ENCODE results near the gene PTPRN. TPM values are rescaled to one million over a fixed set of nuclear protein-coding genes. Genes with fewer than 3 reads are reported as not detected.

PTPRN gene
- total and polyA plus RNA-seq, 10 of the 15 experiments (the other 5 are each of a cell fraction or from before 2014, with no cell fraction given), result 0.28 to 0.69 TPM; not detected in 8

DNA sequence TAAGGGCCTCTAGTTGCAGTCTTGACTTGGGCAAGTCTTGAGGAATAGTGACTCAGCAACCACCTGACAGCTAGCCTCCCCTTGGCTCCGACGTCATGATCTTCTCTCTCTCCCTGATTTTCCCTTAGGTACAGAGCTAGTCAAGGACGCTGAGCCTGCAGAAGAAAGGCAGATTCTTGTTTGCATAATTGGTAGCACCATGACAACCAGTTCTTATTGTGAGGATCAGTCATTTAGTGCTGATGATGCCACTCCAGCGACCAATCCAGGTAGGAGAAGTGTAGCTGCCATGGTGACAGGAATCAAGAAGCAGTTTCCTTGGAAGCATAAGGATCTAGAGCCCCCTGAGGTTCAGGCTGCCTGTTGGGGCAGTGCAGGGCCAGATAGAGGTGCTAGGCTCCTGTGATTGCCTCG lies 26.2 kb upstream of the PTPRN start (continued):
- TF ChIP-seq CEBPB (IDR thresholded peaks at IDR 0.05; ENCODE audit: borderline replicate concordance in 1 of 2, low read depth in 2 of 2, low read length in 2 of 2), result no peak

DNA sequence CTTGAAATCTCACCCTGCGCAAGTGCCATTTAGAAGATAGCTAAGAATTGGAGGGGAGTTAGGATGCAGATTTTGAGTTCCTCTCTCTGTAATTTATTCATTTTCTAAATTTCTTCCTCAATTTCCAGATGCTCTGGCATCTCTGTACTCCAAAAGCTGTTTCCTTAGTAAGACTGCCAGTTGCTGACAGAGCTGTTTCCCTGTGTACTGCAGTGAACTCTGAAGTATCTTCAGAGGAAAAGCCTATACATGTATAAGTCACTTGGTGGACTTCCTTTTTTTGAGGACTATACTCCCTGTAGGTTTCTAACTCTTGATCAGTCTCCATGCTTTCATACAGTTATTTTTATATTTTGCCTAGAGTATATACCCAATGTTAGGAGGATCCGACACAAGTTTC lies 24.9 kb upstream of the PTPRN start:
- Histone ChIP-seq H3K79me2 (ENCODE audit: control insufficient read depth, insufficient read depth, low read length) (no peaks in the 10 kb centered on the region), H3K27me3 (replicated peaks in 1 of 2; ENCODE audit: control insufficient read depth in 2 of 2, insufficient read depth in 2 of 2, low read length in 1 of 2) (peaks cover 0 to 5% of the 10 kb centered on the region in 2 experiments; a peak in 2 of 4 replicates), H3K36me3 (ENCODE audit: control insufficient read depth in 2 of 2, insufficient read depth in 2 of 2, low read length in 1 of 2) (no peaks in the 10 kb centered on the region), H3K9me3 (replicated peaks; ENCODE audit: control insufficient read depth, insufficient read depth, low read length) (peaks cover 2% of the 10 kb centered on the region; the same call in 1 of the 3 replicates), H3K4me1 (ENCODE audit: control insufficient read depth, insufficient read depth, low read length) (no peaks in the 10 kb centered on the region), H2AFZ (ENCODE audit: control insufficient read depth, low read depth, low read length) (no peak overlapping the region), H3K27ac (ENCODE audit: control insufficient read depth, insufficient read depth) (no peak overlapping the region), H3K4me2 (ENCODE audit: control insufficient read depth, insufficient read depth) (no peak overlapping the region), H3K4me3 (no peak overlapping the region), H4K20me1 (ENCODE audit: control insufficient read depth, insufficient read depth) (no peaks in the 10 kb centered on the region), H3K9ac (ENCODE audit: control insufficient read depth, insufficient read depth, low read length) (no peak overlapping the region)
- ChIA-PET CTCF (interaction anchor here (0.8 to 1.5 kb wide), 2 partner anchors 11 to 18 kb away, joined by 3 read pairs; no protein-coding TSS in a partner anchor), POLR2A (no interaction called here), SMC1A (ENCODE audit: uncharacterized antibody, unreplicated experiment) (no interaction called here), RAD21 (ENCODE audit: unreplicated experiment) (no interaction called here)
- intact Hi-C loops (cut with micrococcal nuclease; ENCODE audit: unreplicated experiment) (no loop called here), in situ Hi-C loops (cut with MboI) (no loop called here)
- no TSS peak for BruUV-seq (replicated peaks)
- ATAC-seq, result no peak
- WGBS (ENCODE audit: insufficient coverage, insufficient replicate concordance, low lambda C conversion rate, missing lambda C conversion rate), result 50% methylated on average over 2 of the region's 2 CpGs
- TF ChIP-seq NFYB (IDR thresholded peaks at IDR 0.05; ENCODE audit: insufficient read depth, low read depth, low read length), result no peak
- TF ChIP-seq ASH2L (IDR thresholded peaks at IDR 0.05; ENCODE audit: borderline replicate concordance, low read depth), result no peak
- TF ChIP-seq YY1 (IDR thresholded peaks at IDR 0.05; ENCODE audit: low read depth, low read length), result no peak
- no peak for TF ChIP-seq MEF2A (IDR thresholded peaks at IDR 0.05; ENCODE audit: insufficient read depth, low read depth, low read length)
- TF ChIP-seq, protein P1, sequence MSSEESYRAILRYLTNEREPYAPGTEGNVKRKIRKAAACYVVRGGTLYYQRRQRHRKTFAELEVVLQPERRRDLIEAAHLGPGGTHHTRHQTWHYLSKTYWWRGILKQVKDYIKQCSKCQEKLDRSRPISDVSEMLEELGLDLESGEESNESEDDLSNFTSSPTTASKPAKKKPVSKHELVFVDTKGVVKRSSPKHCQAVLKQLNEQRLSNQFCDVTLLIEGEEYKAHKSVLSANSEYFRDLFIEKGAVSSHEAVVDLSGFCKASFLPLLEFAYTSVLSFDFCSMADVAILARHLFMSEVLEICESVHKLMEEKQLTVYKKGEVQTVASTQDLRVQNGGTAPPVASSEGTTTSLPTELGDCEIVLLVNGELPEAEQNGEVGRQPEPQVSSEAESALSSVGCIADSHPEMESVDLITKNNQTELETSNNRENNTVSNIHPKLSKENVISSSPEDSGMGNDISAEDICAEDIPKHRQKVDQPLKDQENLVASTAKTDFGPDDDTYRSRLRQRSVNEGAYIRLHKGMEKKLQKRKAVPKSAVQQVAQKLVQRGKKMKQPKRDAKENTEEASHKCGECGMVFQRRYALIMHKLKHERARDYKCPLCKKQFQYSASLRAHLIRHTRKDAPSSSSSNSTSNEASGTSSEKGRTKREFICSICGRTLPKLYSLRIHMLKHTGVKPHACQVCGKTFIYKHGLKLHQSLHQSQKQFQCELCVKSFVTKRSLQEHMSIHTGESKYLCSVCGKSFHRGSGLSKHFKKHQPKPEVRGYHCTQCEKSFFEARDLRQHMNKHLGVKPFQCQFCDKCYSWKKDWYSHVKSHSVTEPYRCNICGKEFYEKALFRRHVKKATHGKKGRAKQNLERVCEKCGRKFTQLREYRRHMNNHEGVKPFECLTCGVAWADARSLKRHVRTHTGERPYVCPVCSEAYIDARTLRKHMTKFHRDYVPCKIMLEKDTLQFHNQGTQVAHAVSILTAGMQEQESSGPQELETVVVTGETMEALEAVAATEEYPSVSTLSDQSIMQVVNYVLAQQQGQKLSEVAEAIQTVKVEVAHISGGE (CRISPR knock-in tag; IDR thresholded peaks at IDR 0.05), result no peak
- no peak for TF ChIP-seq CBFB (IDR thresholded peaks at IDR 0.05; ENCODE audit: low read depth)
- TF ChIP-seq KDM1A (IDR thresholded peaks at IDR 0.05; ENCODE audit: borderline replicate concordance), result no peak
- no peak for TF ChIP-seq PML (IDR thresholded peaks at IDR 0.05; ENCODE audit: low read length)
- no peak for TF ChIP-seq ZBTB33 (IDR thresholded peaks at IDR 0.05)
- FAIRE-seq, result no peak
- no peak for DNase-seq (ENCODE audit: low read depth, low spot score)

Data from GM12878 (cell line).